RWPE2 (cell line): Measurements from ENCODE around the gene LMNA.
"Not testable (repeated sequence)": the region's sequence is repeated elsewhere in the genome, so short reads cannot be mapped to it uniquely, and the experiment has no call there.

Experiments
- ATAC-seq: fragments of 200-7000 bp; cut with Tn5 transposase; 3 replicates; pipeline ENCODE4 v1.9.1; 2021; ENCODE audit warnings: low read depth
- DNase-seq: peaks from one replicate; pipeline ENCODE4 v3.0.0-alpha.2; 2020; ENCODE audit warnings: low spot score
- H3K27ac ChIP-seq: fragments of 450-650 bp; 2 replicates; pipeline ENCODE4 v1.5.1; 2017; ENCODE audit warnings: mild to moderate bottlenecking; ENCODE audit not compliant: poor library complexity, severe bottlenecking
- H3K27me3 ChIP-seq: fragments of 250-450 bp; sonication (Bioruptor Pico); 2 replicates; pipeline ENCODE4 v1.5.1; 2021; ENCODE audit warnings: mild to moderate bottlenecking, moderate library complexity; ENCODE audit not compliant: insufficient read depth, poor library complexity, severe bottlenecking
- H3K36me3 ChIP-seq: fragments of 250-450 bp; sonication (Bioruptor Pico); 2 replicates; pipeline ENCODE4 v1.5.1; 2020; ENCODE audit warnings: low read depth, mild to moderate bottlenecking, moderate library complexity
- H3K4me1 ChIP-seq: fragments of 250-450 bp; sonication (Bioruptor Pico); 2 replicates; pipeline ENCODE4 v1.5.1; 2021; ENCODE audit warnings: mild to moderate bottlenecking, moderate library complexity; ENCODE audit not compliant: insufficient read depth, poor library complexity, severe bottlenecking
- H3K4me3 ChIP-seq: fragments of 250-450 bp; sonication (Bioruptor Pico); 2 replicates; pipeline ENCODE4 v1.5.1; 2021; ENCODE audit warnings: mild to moderate bottlenecking, moderate library complexity; ENCODE audit not compliant: severe bottlenecking
- H3K9me3 ChIP-seq: fragments of 250-450 bp; sonication (Bioruptor Pico); 2 replicates; pipeline ENCODE4 v1.5.1; 2021; ENCODE audit warnings: mild to moderate bottlenecking, moderate library complexity; ENCODE audit not compliant: severe bottlenecking
- CTCF ChIP-seq: fragments of 450-650 bp; IDR thresholded peaks from one replicate; pipeline ENCODE4 v1.5.1; 2017; ENCODE audit warnings: mild to moderate bottlenecking, moderate library complexity; ENCODE audit not compliant: poor library complexity, severe bottlenecking

Gene LMNA

GRCh38 chr1:156117414-156118176, 3.1 kb downstream of the LMNA start:
- TF ChIP-seq CTCF, result no peak
- ATAC-seq (no peak), DNase-seq (no peak)
- peaks cover 46% of the 10 kb centered on the region for H3K4me1 ChIP-seq
- H3K9me3 ChIP-seq, result no peaks in the 10 kb centered on the region
- H3K27ac ChIP-seq, result peak overlapping the region; percentile 99
- H3K27me3 ChIP-seq, result no peaks in the 10 kb centered on the region
- peak overlapping the region; percentile 87 for H3K4me3 ChIP-seq
- H3K36me3 ChIP-seq, result peaks cover 60% of the 10 kb centered on the region

- H3K27me3 ChIP-seq, result no peaks in the 10 kb centered on the region
- DNase-seq, result no peak
- H3K4me1 ChIP-seq, result peaks cover 50% of the 10 kb centered on the region
- no peak for ATAC-seq
- H3K36me3 ChIP-seq, result peaks cover 60% of the 10 kb centered on the region
- H3K27ac ChIP-seq, result peak overlapping the region; percentile 99
- peak overlapping the region; percentile 87 for H3K4me3 ChIP-seq
- no peak for TF ChIP-seq CTCF
- no peaks in the 10 kb centered on the region for H3K9me3 ChIP-seq
These were observed 3.8 kb downstream of the LMNA start for GRCh38 chr1:156118177-156118868.

GRCh38 chr1:156119503-156120209, 5.1 kb downstream of the LMNA start:
- DNase-seq (no peak), ATAC-seq (peak; percentile 27)
- Histone ChIP-seq H3K27ac (peak overlapping the region; percentile 99), H3K27me3 (no peaks in the 10 kb centered on the region), H3K4me1 (peaks cover 55% of the 10 kb centered on the region), H3K36me3 (peaks cover 68% of the 10 kb centered on the region), H3K9me3 (no peaks in the 10 kb centered on the region), H3K4me3 (peak overlapping the region; percentile 7)
- no peak for TF ChIP-seq CTCF

GRCh38 chr1:156120318-156120717, 5.8 kb downstream of the LMNA start:
- H3K9me3 ChIP-seq, result no peaks in the 10 kb centered on the region
- DNase-seq, result no peak
- H3K27me3 ChIP-seq, result no peaks in the 10 kb centered on the region
- H3K4me3 ChIP-seq, result no peak overlapping the region
- peaks cover 61% of the 10 kb centered on the region for H3K4me1 ChIP-seq
- H3K36me3 ChIP-seq, result peaks cover 75% of the 10 kb centered on the region
- no peak for TF ChIP-seq CTCF
- H3K27ac ChIP-seq, result peak overlapping the region; percentile 99
- no peak for ATAC-seq

GRCh38 chr1:156121005-156121404, 6.5 kb downstream of the LMNA start:
- Histone ChIP-seq H3K4me1 (peaks cover 68% of the 10 kb centered on the region), H3K27ac (peak overlapping the region; percentile 99)
- not testable (repeated sequence) for H3K4me3 ChIP-seq

More at GRCh38 chr1:156121005-156121404, 6.5 kb downstream of the LMNA start:
- not testable (repeated sequence) for H3K27me3 ChIP-seq, ATAC-seq, DNase-seq, H3K9me3 ChIP-seq
- H3K36me3 ChIP-seq, result peaks cover 73% of the 10 kb centered on the region
